H9 (cell line): Measurements from ENCODE around the gene RBM33. TPM values are rescaled to one million over a fixed set of nuclear protein-coding genes. Genes with fewer than 3 reads are reported as not detected.

Source experiments
- DNase-seq: peaks from one replicate; pipeline ENCODE4 v3.0.0-alpha.2; 2017
- H2AFZ ChIP-seq: one replicate; pipeline ENCODE4 v1.6.1; 2013; ENCODE audit warnings: mild to moderate bottlenecking, low read length, control low read depth, moderate library complexity
- H2AK5ac ChIP-seq: 2 replicates; pipeline ENCODE4 v1.6.1; 2013; ENCODE audit warnings: low read length, control low read depth, mixed read lengths; ENCODE audit not compliant: insufficient read length
- H2BK120ac ChIP-seq: one replicate; pipeline ENCODE4 v1.6.1; 2013; ENCODE audit warnings: low read depth, mild to moderate bottlenecking, low read length, control low read depth, inconsistent platforms; ENCODE audit not compliant: poor library complexity, severe bottlenecking
- H2BK12ac ChIP-seq: 2 replicates; pipeline ENCODE4 v1.6.1; 2013; ENCODE audit warnings: low read length, control low read depth, mixed read lengths, low read depth; ENCODE audit not compliant: insufficient read length
- H2BK15ac ChIP-seq: 2 replicates; pipeline ENCODE4 v1.6.1; 2013; ENCODE audit warnings: low read depth, low read length, control low read depth
- H2BK20ac ChIP-seq: one replicate; pipeline ENCODE4 v1.6.1; 2013; ENCODE audit warnings: low read depth, mild to moderate bottlenecking, low read length, control low read depth, inconsistent platforms; ENCODE audit not compliant: poor library complexity, severe bottlenecking
- H2BK5ac ChIP-seq: 2 replicates; pipeline ENCODE4 v1.6.1; 2013; ENCODE audit warnings: low read length, control low read depth, mixed read lengths; ENCODE audit not compliant: insufficient read length
- H3K14ac ChIP-seq: 2 replicates; pipeline ENCODE4 v1.6.1; 2013; ENCODE audit warnings: low read length, control low read depth; ENCODE audit not compliant: insufficient read depth
- H3K18ac ChIP-seq: 2 replicates; pipeline ENCODE4 v1.6.1; 2013; ENCODE audit warnings: low read depth, mild to moderate bottlenecking, mixed read lengths, low read length, control low read depth; ENCODE audit not compliant: insufficient read length
- H3K23ac ChIP-seq: 2 replicates; pipeline ENCODE4 v1.6.1; 2013; ENCODE audit warnings: low read length, control low read depth, mixed read lengths, low read depth; ENCODE audit not compliant: insufficient read length
- H3K23me2 ChIP-seq: 2 replicates; pipeline ENCODE4 v1.6.1; 2013; ENCODE audit warnings: low read depth, mild to moderate bottlenecking, mixed read lengths, low read length, control low read depth; ENCODE audit not compliant: insufficient read length, poor library complexity, severe bottlenecking
- H3K27ac ChIP-seq: 2 replicates; pipeline ENCODE4 v1.5.1; 2013; ENCODE audit warnings: low read length, control low read depth, mixed read lengths, low read depth; ENCODE audit not compliant: insufficient read length
- H3K27me3 ChIP-seq: 2 replicates; pipeline ENCODE4 v1.6.1; 2013; ENCODE audit warnings: low read length, control low read depth, inconsistent platforms; ENCODE audit not compliant: insufficient read depth
- H3K4ac ChIP-seq: 2 replicates; pipeline ENCODE4 v1.6.1; 2013; ENCODE audit warnings: low read depth, mild to moderate bottlenecking, control low read depth, inconsistent platforms, low read length, moderate library complexity
- H3K4me1 ChIP-seq: 2 replicates; pipeline ENCODE4 v1.6.1; 2013; ENCODE audit warnings: low read length, control low read depth, inconsistent platforms; ENCODE audit not compliant: insufficient read depth
- H3K4me2 ChIP-seq: 2 replicates; pipeline ENCODE4 v1.6.1; 2013; ENCODE audit warnings: low read length, control low read depth, mixed read lengths; ENCODE audit not compliant: insufficient read length, insufficient read depth
- H3K56ac ChIP-seq: 2 replicates; pipeline ENCODE4 v1.6.1; 2013; ENCODE audit warnings: low read depth, mild to moderate bottlenecking, mixed read lengths, low read length, control low read depth; ENCODE audit not compliant: insufficient read length
- H3K79me1 ChIP-seq: 2 replicates; pipeline ENCODE4 v1.6.1; 2013; ENCODE audit warnings: low read depth, mild to moderate bottlenecking, moderate library complexity, low read length, control low read depth, inconsistent platforms; ENCODE audit not compliant: insufficient read depth, poor library complexity, severe bottlenecking
- H3K79me2 ChIP-seq: 2 replicates; pipeline ENCODE4 v1.6.1; 2013; ENCODE audit warnings: low read length, control low read depth, inconsistent platforms; ENCODE audit not compliant: insufficient read depth
- H3K9ac ChIP-seq: 2 replicates; pipeline ENCODE4 v1.6.1; 2013; ENCODE audit warnings: low read length, control low read depth, mixed read lengths; ENCODE audit not compliant: insufficient read length; ENCODE audit errors: extremely low read depth
- H3K9me3 ChIP-seq: one replicate; pipeline ENCODE4 v1.6.1; 2013; ENCODE audit warnings: low read depth, low read length, inconsistent platforms; ENCODE audit not compliant: control insufficient read depth
- H3T11ph ChIP-seq: one replicate; pipeline ENCODE4 v1.6.1; 2013; ENCODE audit warnings: mild to moderate bottlenecking, low read length, control low read depth, inconsistent platforms
- H4K20me1 ChIP-seq: one replicate; pipeline ENCODE4 v1.6.1; 2013; ENCODE audit not compliant: control insufficient read depth, insufficient read length, insufficient read depth
- H4K5ac ChIP-seq: 2 replicates; pipeline ENCODE4 v1.6.1; 2013; ENCODE audit warnings: low read depth, mild to moderate bottlenecking, mixed read lengths, low read length, control low read depth; ENCODE audit not compliant: insufficient read length
- H4K8ac ChIP-seq: replicated peaks from 2 replicates; pipeline ENCODE4 v1.6.1; 2013; ENCODE audit warnings: low read length, control low read depth, mixed read lengths, low read depth; ENCODE audit not compliant: insufficient read length
- H4K91ac ChIP-seq: 2 replicates; pipeline ENCODE4 v1.6.1; 2013; ENCODE audit warnings: low read depth, mild to moderate bottlenecking, moderate library complexity, mixed read lengths, low read length, control low read depth; ENCODE audit not compliant: insufficient read length
- H3K27ac Mint-ChIP-seq, 3 experiments: 2 replicates in 2 of 3; 3 replicates in 1 of 3; pipeline ENCODE4 v1.8.0; 2020 to 2021; ENCODE audit warnings: mixed read lengths in 3 of 3, mild to moderate bottlenecking in 1 of 3, moderate library complexity in 1 of 3
- H3K27me3 Mint-ChIP-seq: 2 replicates; pipeline ENCODE4 v1.8.0; 2021; ENCODE audit warnings: low read depth, mild to moderate bottlenecking, moderate library complexity, mixed read lengths
- H3K36me3 Mint-ChIP-seq, 3 experiments: 2 replicates in 2 of 3; 3 replicates in 1 of 3; pipeline ENCODE4 v1.8.0; 2020 to 2021; ENCODE audit warnings: low read depth in 3 of 3, mixed read lengths in 3 of 3; ENCODE audit not compliant: insufficient read depth in 1 of 3
- H3K4me1 Mint-ChIP-seq, 2 experiments: 2 replicates each; pipeline ENCODE4 v1.8.0; 2020; ENCODE audit warnings: mixed read lengths in 2 of 2
- H3K4me3 Mint-ChIP-seq, 2 experiments: 2 replicates in 1 of 2; 3 replicates in 1 of 2; pipeline ENCODE4 v1.8.0; 2020 to 2021; ENCODE audit warnings: mild to moderate bottlenecking in 2 of 2, mixed read lengths in 2 of 2, moderate library complexity in 1 of 2
- H3K9me3 Mint-ChIP-seq, 2 experiments: 2 replicates in 1 of 2; 3 replicates in 1 of 2; pipeline ENCODE4 v1.8.0; 2020; ENCODE audit warnings: mild to moderate bottlenecking in 2 of 2, mixed read lengths in 2 of 2, moderate library complexity in 1 of 2
- WGBS: extraction: QIAGEN DNeasy Blood & Tissue Kit; methylation state at CpG from one replicate; pipeline ENCODE4 v1.1.7; 2013; ENCODE audit warnings: missing lambda C conversion rate, low lambda C conversion rate, mixed read lengths; ENCODE audit not compliant: insufficient read length; ENCODE audit errors: extremely low coverage; 5-methylcytosine and 5-hydroxymethylcytosine counted together
- total RNA-seq: library from RNA; stranded (reverse); gene quantifications from 2 replicates; pipeline ENCODE4 v1.2.1, GENCODE V29; 2021
- TF ChIP-seq, protein P1 (sequence below): fragments of 200-600 bp; sonication (generic); conservative IDR thresholded peaks from 3 replicates; pipeline ENCODE4 v1.8.0; 2021; ENCODE audit warnings: antibody characterized with exemption, mild to moderate bottlenecking

The RBM33 gene
- total RNA-seq, 1 experiment from 2014 or later: 71.3 TPM

DNA sequence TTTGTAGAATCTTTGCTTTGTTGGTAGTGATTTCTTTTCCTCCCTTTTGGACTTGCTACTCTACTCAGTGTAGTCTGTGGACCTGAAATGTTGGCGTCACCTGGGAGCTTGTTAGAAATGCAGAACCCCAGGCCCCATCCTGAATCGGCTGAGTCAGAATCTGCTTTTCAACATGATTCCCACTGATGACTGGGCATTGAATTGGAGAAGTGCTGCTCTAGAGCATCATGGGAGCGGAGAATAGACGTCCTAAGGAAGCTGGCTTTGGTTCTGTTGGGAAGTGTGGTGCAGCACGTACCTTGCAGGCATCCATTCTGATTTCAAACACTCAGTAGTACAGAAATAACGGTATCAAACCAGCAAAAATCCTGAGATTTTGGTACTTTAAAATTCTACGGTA, 54.7 kb downstream of the RBM33 start:
- Histone ChIP-seq H2BK15ac (no peak overlapping the region), H4K8ac (no peak overlapping the region), H3K27ac (no peak overlapping the region), H2BK5ac (no peak overlapping the region), H3K14ac (no peak overlapping the region), H2AK5ac (no peak overlapping the region), H3K56ac (no peak overlapping the region), H2BK20ac (no peak overlapping the region), H3K9ac (no peak overlapping the region), H3K79me2 (peaks cover 4% of the 10 kb centered on the region; the same call in 1 of the 2 replicates), H2BK12ac (no peak overlapping the region), H3K79me1 (peaks cover 5% of the 10 kb centered on the region), H2AFZ (no peak overlapping the region), H3K9me3 (no peaks in the 10 kb centered on the region), H3K23ac (no peak overlapping the region), H3K23me2 (no peaks in the 10 kb centered on the region), H2BK120ac (no peak overlapping the region), H3K18ac (no peak overlapping the region), H3K4ac (no peak overlapping the region), H4K5ac (no peak overlapping the region), H4K91ac (no peak overlapping the region), H3T11ph (no peak overlapping the region), H3K4me1 (no peaks in the 10 kb centered on the region; the same call in none of the 2 replicates), H4K20me1 (no peaks in the 10 kb centered on the region), H3K27me3 (no peaks in the 10 kb centered on the region), H3K4me2 (no peak overlapping the region)
- DNase-seq: no peak
- Mint-ChIP-seq H3K36me3 (peaks cover 14 to 42% (median 34%) of the 10 kb centered on the region in 3 experiments; a peak in 5 of 7 replicates), H3K27me3 (no peaks in the 10 kb centered on the region), H3K4me1 (peaks cover 9 to 16% of the 10 kb centered on the region in 2 experiments), H3K27ac (peak overlapping the region in 1 of 3 experiments; percentile 54; a peak in 1 of 7 replicates), H3K9me3 (no peaks in the 10 kb centered on the region), H3K4me3 (no peak overlapping the region)
- WGBS: no CpG with 5 or more reads among the region's 7 CpGs
- TF ChIP-seq, protein P1, sequence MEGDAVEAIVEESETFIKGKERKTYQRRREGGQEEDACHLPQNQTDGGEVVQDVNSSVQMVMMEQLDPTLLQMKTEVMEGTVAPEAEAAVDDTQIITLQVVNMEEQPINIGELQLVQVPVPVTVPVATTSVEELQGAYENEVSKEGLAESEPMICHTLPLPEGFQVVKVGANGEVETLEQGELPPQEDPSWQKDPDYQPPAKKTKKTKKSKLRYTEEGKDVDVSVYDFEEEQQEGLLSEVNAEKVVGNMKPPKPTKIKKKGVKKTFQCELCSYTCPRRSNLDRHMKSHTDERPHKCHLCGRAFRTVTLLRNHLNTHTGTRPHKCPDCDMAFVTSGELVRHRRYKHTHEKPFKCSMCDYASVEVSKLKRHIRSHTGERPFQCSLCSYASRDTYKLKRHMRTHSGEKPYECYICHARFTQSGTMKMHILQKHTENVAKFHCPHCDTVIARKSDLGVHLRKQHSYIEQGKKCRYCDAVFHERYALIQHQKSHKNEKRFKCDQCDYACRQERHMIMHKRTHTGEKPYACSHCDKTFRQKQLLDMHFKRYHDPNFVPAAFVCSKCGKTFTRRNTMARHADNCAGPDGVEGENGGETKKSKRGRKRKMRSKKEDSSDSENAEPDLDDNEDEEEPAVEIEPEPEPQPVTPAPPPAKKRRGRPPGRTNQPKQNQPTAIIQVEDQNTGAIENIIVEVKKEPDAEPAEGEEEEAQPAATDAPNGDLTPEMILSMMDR: no peak
